GM23338 (cell line): ENCODE data around the gene PTGS1. TPM values are rescaled to one million over a fixed set of nuclear protein-coding genes. Genes with fewer than 3 reads are reported as not detected.

Experiments used
- ATAC-seq: fragments of 200-7000 bp; cut with Tn5 transposase; 3 replicates; pipeline ENCODE4 v1.9.1; 2020
- DNase-seq: peaks from one replicate; pipeline ENCODE4 v3.0.0-alpha.2; 2015; ENCODE audit warnings: low spot score
- H2AFZ ChIP-seq: fragments of 200-600 bp; sonication (generic); 2 replicates; pipeline ENCODE4 v1.8.0; 2016; ENCODE audit warnings: antibody characterized with exemption, mild to moderate bottlenecking, moderate library complexity
- H3F3A ChIP-seq: fragments of 200-600 bp; sonication (generic); replicated peaks from 2 replicates; pipeline ENCODE4 v1.8.0; 2017; ENCODE audit warnings: antibody characterized with exemption, mixed run types, low read depth
- H3K27ac ChIP-seq: fragments of 200-600 bp; sonication (generic); 2 replicates; pipeline ENCODE4 v1.6.1; 2016; ENCODE audit warnings: low read depth
- H3K27me3 ChIP-seq: fragments of 200-600 bp; sonication (generic); 2 replicates; pipeline ENCODE4 v1.8.0; 2016; ENCODE audit warnings: mild to moderate bottlenecking, mixed run types, moderate library complexity; ENCODE audit not compliant: insufficient read depth
- H3K36me3 ChIP-seq: fragments of 200-600 bp; sonication (generic); 2 replicates; pipeline ENCODE4 v1.8.0; 2016; ENCODE audit warnings: mild to moderate bottlenecking; ENCODE audit not compliant: insufficient read depth
- H3K4me1 ChIP-seq: fragments of 200-600 bp; sonication (generic); 2 replicates; pipeline ENCODE4 v1.8.0; 2016; ENCODE audit warnings: mild to moderate bottlenecking, moderate library complexity; ENCODE audit not compliant: insufficient read depth
- H3K4me2 ChIP-seq: fragments of 200-600 bp; sonication (generic); 2 replicates; pipeline ENCODE4 v1.7.1; 2017; ENCODE audit warnings: mixed run types
- H3K4me3 ChIP-seq: fragments of 200-600 bp; sonication (generic); 2 replicates; pipeline ENCODE4 v1.6.1; 2016; ENCODE audit warnings: mixed run types
- H3K79me2 ChIP-seq: fragments of 200-600 bp; sonication (generic); replicated peaks from 2 replicates; pipeline ENCODE4 v1.8.0; 2017; ENCODE audit warnings: mild to moderate bottlenecking; ENCODE audit not compliant: insufficient read depth
- H3K9me2 ChIP-seq: fragments of 200-600 bp; sonication (generic); 2 replicates; pipeline ENCODE4 v1.8.0; 2017; ENCODE audit not compliant: insufficient read depth
- H4K20me1 ChIP-seq: fragments of 200-600 bp; sonication (generic); replicated peaks from 2 replicates; pipeline ENCODE4 v1.8.0; 2017; ENCODE audit warnings: mild to moderate bottlenecking; ENCODE audit not compliant: insufficient read depth
- H3K27ac Mint-ChIP-seq: 2 replicates; pipeline ENCODE4 v1.8.0; 2020; ENCODE audit warnings: inconsistent platforms, mild to moderate bottlenecking, moderate library complexity, mixed read lengths
- H3K27me3 Mint-ChIP-seq: 3 replicates; pipeline ENCODE4 v1.8.0; 2022; ENCODE audit warnings: low read depth, mild to moderate bottlenecking, moderate library complexity, mixed read lengths, inconsistent platforms; ENCODE audit not compliant: insufficient read depth, poor library complexity
- H3K36me3 Mint-ChIP-seq: 3 replicates; pipeline ENCODE4 v1.8.0; 2021; ENCODE audit warnings: low read depth, mild to moderate bottlenecking, inconsistent platforms, moderate library complexity, mixed read lengths
- H3K4me1 Mint-ChIP-seq: 3 replicates; pipeline ENCODE4 v1.8.0; 2020; ENCODE audit warnings: mild to moderate bottlenecking, inconsistent platforms, mixed read lengths
- H3K4me3 Mint-ChIP-seq: 3 replicates; pipeline ENCODE4 v1.8.0; 2021; ENCODE audit warnings: moderate library complexity, mild to moderate bottlenecking, inconsistent platforms, mixed read lengths
- H3K9me3 Mint-ChIP-seq: 3 replicates; pipeline ENCODE4 v1.8.0; 2020; ENCODE audit warnings: moderate library complexity, mild to moderate bottlenecking, inconsistent platforms, mixed read lengths
- CREB1 ChIP-seq: fragments of 250-450 bp; sonication (Bioruptor Pico); IDR thresholded peaks from 2 replicates; pipeline ENCODE4 v1.5.0; 2020; ENCODE audit warnings: low read depth, mild to moderate bottlenecking, moderate library complexity
- EZH2 ChIP-seq: fragments of 200-600 bp; sonication (generic); IDR thresholded peaks from one replicate; pipeline ENCODE4 v1.8.0; 2017; ENCODE audit warnings: antibody characterized with exemption, mild to moderate bottlenecking, low read depth; ENCODE audit not compliant: unreplicated experiment
- EZH2phosphoT487 ChIP-seq: fragments of 200-600 bp; sonication (generic); IDR thresholded peaks from one replicate; pipeline ENCODE4 v1.8.1; 2018; ENCODE audit warnings: antibody characterized with exemption; ENCODE audit not compliant: unreplicated experiment
- JUNB ChIP-seq: IDR thresholded peaks from one replicate; pipeline ENCODE4 v1.6.1; 2016; ENCODE audit warnings: antibody characterized with exemption; ENCODE audit not compliant: unreplicated experiment
- NANOG ChIP-seq: IDR thresholded peaks from 2 replicates; pipeline ENCODE4 v1.6.1; 2016; ENCODE audit warnings: antibody characterized with exemption, borderline replicate concordance
- POLR2AphosphoS5 ChIP-seq: IDR thresholded peaks from 2 replicates; pipeline ENCODE4 v1.6.1; 2016; ENCODE audit warnings: antibody characterized with exemption, low read depth
- REST ChIP-seq: IDR thresholded peaks from one replicate; pipeline ENCODE4 v1.6.1; 2018; ENCODE audit warnings: antibody characterized with exemption; ENCODE audit not compliant: unreplicated experiment
- ZNF114 ChIP-seq: fragments of 250-450 bp; sonication (Bioruptor Pico); IDR thresholded peaks from 2 replicates; pipeline ENCODE4 v1.5.0; 2020; ENCODE audit warnings: mild to moderate bottlenecking, moderate library complexity
- ZNF331 ChIP-seq: fragments of 250-450 bp; sonication (Bioruptor Pico); IDR thresholded peaks from 2 replicates; pipeline ENCODE4 v1.5.0; 2020; ENCODE audit warnings: low read depth, mild to moderate bottlenecking, moderate library complexity
- polyA plus RNA-seq: library from polyadenylated mRNA; unstranded; fragments of >200 nt; fragmentation: Nextera tagmentation; extraction: Ambion mirVana; gene quantifications from 2 replicates; pipeline ENCODE4 v1.2.1, GENCODE V29; 2016
- total RNA-seq: library from RNA; depleted of rRNA; stranded (reverse); fragments of >200 nt; shearing (Covaris generic); gene quantifications from 2 replicates; pipeline ENCODE4 v1.2.3, GENCODE V29; 2014
- TF ChIP-seq, protein P1 (sequence below): fragments of 250-450 bp; sonication (Bioruptor Pico); IDR thresholded peaks from 2 replicates; pipeline ENCODE4 v1.5.0; 2020; ENCODE audit warnings: mild to moderate bottlenecking, moderate library complexity

PTGS1 gene
- total and polyA plus RNA-seq, 2 experiments from 2014 or later: 0.48 to 1.3 TPM

- no peaks in the 10 kb centered on the region for H3K36me3 ChIP-seq
- peaks cover 22% of the 10 kb centered on the region for H3K27me3 Mint-ChIP-seq
- H3K4me1 ChIP-seq: peaks cover 7% of the 10 kb centered on the region
- no peaks in the 10 kb centered on the region; the same call in 2 of the 3 replicates for H3K36me3 Mint-ChIP-seq
- no peaks in the 10 kb centered on the region for H3K9me3 Mint-ChIP-seq
- H3K27ac Mint-ChIP-seq: no peak overlapping the region
- no peak overlapping the region for H3K27ac ChIP-seq
- TF ChIP-seq ZNF114 (CRISPR knock-in tag) (no peak), REST (no peak), ZNF331 (CRISPR knock-in tag) (no peak), CREB1 (no peak), EZH2 (no peak), NANOG (no peak), EZH2phosphoT487 (no peak), POLR2AphosphoS5 (no peak), JUNB (no peak)
- TF ChIP-seq, protein P1, sequence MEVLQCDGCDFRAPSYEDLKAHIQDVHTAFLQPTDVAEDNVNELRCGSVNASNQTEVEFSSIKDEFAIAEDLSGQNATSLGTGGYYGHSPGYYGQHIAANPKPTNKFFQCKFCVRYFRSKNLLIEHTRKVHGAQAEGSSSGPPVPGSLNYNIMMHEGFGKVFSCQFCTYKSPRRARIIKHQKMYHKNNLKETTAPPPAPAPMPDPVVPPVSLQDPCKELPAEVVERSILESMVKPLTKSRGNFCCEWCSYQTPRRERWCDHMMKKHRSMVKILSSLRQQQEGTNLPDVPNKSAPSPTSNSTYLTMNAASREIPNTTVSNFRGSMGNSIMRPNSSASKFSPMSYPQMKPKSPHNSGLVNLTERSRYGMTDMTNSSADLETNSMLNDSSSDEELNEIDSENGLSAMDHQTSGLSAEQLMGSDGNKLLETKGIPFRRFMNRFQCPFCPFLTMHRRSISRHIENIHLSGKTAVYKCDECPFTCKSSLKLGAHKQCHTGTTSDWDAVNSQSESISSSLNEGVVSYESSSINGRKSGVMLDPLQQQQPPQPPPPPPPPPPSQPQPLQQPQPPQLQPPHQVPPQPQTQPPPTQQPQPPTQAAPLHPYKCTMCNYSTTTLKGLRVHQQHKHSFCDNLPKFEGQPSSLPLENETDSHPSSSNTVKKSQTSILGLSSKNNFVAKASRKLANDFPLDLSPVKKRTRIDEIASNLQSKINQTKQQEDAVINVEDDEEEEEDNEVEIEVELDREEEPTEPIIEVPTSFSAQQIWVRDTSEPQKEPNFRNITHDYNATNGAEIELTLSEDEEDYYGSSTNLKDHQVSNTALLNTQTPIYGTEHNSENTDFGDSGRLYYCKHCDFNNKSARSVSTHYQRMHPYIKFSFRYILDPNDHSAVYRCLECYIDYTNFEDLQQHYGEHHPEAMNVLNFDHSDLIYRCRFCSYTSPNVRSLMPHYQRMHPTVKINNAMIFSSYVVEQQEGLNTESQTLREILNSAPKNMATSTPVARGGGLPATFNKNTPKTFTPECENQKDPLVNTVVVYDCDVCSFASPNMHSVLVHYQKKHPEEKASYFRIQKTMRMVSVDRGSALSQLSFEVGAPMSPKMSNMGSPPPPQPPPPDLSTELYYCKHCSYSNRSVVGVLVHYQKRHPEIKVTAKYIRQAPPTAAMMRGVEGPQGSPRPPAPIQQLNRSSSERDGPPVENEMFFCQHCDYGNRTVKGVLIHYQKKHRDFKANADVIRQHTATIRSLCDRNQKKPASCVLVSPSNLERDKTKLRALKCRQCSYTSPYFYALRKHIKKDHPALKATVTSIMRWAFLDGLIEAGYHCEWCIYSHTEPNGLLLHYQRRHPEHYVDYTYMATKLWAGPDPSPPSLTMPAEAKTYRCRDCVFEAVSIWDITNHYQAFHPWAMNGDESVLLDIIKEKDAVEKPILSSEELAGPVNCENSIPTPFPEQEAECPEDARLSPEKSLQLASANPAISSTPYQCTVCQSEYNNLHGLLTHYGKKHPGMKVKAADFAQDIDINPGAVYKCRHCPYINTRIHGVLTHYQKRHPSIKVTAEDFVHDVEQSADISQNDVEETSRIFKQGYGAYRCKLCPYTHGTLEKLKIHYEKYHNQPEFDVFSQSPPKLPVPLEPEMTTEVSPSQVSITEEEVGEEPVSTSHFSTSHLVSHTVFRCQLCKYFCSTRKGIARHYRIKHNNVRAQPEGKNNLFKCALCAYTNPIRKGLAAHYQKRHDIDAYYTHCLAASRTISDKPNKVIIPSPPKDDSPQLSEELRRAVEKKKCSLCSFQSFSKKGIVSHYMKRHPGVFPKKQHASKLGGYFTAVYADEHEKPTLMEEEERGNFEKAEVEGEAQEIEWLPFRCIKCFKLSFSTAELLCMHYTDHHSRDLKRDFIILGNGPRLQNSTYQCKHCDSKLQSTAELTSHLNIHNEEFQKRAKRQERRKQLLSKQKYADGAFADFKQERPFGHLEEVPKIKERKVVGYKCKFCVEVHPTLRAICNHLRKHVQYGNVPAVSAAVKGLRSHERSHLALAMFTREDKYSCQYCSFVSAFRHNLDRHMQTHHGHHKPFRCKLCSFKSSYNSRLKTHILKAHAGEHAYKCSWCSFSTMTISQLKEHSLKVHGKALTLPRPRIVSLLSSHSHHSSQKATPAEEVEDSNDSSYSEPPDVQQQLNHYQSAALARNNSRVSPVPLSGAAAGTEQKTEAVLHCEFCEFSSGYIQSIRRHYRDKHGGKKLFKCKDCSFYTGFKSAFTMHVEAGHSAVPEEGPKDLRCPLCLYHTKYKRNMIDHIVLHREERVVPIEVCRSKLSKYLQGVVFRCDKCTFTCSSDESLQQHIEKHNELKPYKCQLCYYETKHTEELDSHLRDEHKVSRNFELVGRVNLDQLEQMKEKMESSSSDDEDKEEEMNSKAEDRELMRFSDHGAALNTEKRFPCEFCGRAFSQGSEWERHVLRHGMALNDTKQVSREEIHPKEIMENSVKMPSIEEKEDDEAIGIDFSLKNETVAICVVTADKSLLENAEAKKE (CRISPR knock-in tag): no peak
- ATAC-seq (no peak), DNase-seq (no peak)
- H3K9me2 ChIP-seq: no peaks in the 10 kb centered on the region
- H3K79me2 ChIP-seq: no peaks in the 10 kb centered on the region
- H2AFZ ChIP-seq: no peak overlapping the region
- no peak overlapping the region for H3K4me3 Mint-ChIP-seq
- no peak overlapping the region for H3K4me2 ChIP-seq
- H3K4me1 Mint-ChIP-seq: no peaks in the 10 kb centered on the region
- H4K20me1 ChIP-seq: 0 out of 2 replicates have a peak, but pooled peaks cover 4% of the 10 kb centered on the region
- H3K27me3 ChIP-seq: peaks cover 22% of the 10 kb centered on the region
- no peaks in the 10 kb centered on the region for H3F3A ChIP-seq
- no peak overlapping the region for H3K4me3 ChIP-seq
Measured at GRCh38 chr9:122366074-122366660, 4.7 kb upstream of the PTGS1 start.
